Kidney glomerular epithelial cell (primary cell): Measurements from ENCODE around the gene TXNRD3.
A peak's percentile ranks its signal among the peaks of the same experiment; 100 is the strongest.
"Not testable (repeated sequence)": the region's sequence is repeated elsewhere in the genome, so short reads cannot be mapped to it uniquely, and the experiment has no call there.

ENCODE experiments used
- DNase-seq: peaks from one replicate; lab custom pipeline; 2025; lab: John Stamatoyannopoulos, UW

Gene TXNRD3

GRCh38 chr3:126646674-126647073 is 8.2 kb downstream of the TXNRD3 start:
- no peak for DNase-seq

- DNase-seq = no peak
Observed at GRCh38 chr3:126644615-126645014, 10.3 kb downstream of the TXNRD3 start.

DNA sequence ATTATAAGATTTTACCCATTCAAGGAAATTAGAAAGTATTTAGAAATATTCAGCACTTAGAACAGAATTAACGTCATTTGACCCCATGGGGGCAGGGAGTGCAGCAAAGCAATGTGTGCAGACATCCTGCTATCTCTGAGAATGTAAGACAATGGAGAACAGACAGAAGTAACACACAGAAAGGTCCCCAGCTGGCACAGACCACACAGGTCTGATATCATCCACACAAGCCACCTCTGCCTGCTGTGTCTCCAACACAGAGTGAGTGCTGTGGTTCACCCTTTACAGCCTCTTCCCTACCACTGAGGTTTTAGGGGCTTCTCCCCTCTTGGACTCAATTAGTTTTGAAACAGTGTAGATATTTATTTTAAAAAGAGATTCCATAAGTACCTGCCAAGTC is 16.1 kb downstream of the TXNRD3 start:
- no peak for DNase-seq

DNA sequence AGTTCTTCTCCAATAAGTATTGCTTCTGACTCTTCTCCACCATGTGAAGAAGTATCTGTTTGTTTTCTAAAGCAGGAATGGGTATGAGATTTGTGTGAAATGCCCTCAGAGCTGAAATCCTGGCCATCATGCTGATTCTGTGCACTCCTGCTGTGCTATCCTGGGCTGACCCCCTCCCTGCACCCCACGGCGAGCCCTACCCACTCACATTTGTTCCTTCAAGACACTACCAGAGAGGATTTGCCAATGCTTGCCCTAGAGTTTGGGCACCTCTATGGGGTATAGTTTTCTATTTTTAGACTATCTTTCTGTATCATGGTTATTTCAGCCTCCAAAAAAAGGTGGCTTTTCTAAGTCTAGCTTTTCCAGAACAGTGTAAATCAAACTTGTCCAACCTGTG is 18.5 kb downstream of the TXNRD3 start:
- no peak for DNase-seq

DNA sequence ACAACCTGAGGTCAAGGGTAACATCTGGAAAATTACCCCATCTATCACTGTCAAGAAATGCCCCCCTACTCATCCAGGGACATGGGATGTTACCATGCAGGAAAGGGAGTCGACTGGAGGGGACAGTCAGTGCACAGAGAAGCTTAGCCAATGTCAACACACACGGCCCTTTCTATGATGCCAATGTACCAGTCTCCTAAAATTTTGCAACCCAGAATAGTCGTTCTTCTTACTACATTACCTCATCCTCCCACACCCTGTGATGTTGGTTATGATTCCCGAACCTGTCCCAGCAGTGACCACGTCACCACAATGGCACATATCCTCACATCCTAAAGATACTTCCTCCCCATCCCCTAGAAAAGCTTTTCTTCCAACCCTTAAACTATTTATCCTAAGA is 20.1 kb downstream of the TXNRD3 start:
- DNase-seq = no peak

GRCh38 chr3:126630020-126630419 is 24.9 kb downstream of the TXNRD3 start:
- no peak for DNase-seq

GRCh38 chr3:126625735-126626134 is 29.2 kb downstream of the TXNRD3 start:
- not testable (repeated sequence) for DNase-seq

DNA sequence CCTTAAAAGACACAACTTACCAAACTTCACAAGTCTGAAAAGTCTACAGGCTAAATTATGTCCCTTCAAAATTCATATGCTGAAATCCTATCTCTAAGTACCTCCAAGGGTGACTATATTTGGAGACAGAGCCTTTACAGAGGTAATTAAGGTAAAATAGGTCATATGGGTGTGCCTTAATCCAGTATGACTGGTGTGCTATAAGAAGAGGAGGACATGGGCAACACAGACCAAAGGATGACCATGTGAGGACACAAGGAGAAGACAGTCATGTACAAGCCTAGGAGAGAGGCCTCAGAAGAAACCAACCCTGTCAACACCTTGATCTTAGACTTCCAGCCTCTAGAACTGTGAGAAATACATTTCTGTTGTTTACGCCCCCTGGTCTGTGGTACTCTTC is 32.2 kb downstream of the TXNRD3 start:
- DNase-seq = no peak

GRCh38 chr3:126621627-126622345 is 33.1 kb downstream of the TXNRD3 start:
- DNase-seq = no peak

DNA sequence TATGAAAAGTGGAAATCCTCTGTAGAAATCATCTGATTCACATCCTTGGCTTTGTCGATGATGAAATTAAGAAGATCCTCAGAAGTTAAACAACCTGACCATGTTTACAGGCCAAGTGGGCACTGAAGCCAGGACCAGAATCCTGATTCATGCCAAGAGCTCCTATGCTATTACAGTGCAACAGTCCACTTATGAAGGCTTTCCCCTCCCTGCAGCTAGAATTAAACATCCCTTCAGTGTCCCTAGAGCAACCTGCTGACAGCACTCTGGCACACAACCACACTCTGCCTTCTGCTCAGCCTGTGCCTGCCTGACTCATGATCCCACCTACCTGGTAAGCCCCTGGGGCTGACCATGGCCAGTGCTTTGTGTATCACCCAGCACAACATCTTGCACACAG is 33.8 kb downstream of the TXNRD3 start:
- no peak for DNase-seq

GRCh38 chr3:126620738-126621137 is 34.2 kb downstream of the TXNRD3 start:
- no peak for DNase-seq

- no peak for DNase-seq
Observed at GRCh38 chr3:126618760-126619159, 36.2 kb downstream of the TXNRD3 start.

DNA sequence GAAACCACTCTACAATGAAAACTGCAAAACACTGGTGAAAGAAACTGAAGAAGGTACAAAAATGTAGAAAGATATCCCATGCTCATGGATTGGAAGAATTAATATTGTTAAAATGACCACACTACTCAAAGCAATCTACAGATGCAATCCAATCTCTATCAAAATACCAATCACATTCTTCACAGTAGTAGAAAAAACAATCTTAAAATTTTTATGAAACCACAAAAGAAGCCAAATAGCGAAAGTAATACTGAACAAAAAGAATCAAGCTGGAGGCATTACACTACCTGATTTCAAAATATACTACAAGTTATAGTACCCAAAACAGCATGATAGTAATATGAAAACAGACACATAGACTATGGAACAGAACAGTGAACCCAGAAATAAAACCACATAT is 36.9 kb downstream of the TXNRD3 start:
- no peak for DNase-seq

DNA sequence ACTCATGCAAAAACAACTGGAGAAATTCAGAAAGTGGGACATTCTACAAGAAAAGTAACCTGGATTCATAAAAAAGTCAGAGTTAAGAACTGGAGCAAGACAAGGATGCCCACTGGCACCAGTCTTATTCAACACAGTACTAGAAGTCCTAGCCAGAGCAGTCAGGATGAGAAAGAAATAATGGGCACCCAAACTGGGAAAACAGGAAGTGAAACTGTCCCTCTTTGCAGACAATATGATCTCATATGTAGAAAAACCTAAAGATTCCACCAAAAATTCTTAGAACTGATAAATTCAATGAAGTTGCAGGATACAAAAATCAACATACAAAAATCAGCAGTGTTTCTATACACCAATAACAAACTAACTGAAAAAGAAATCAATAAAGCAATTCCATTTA is 37.4 kb downstream of the TXNRD3 start:
- no peak for DNase-seq

GRCh38 chr3:126616931-126617330 is 38.0 kb downstream of the TXNRD3 start:
- DNase-seq = no peak

GRCh38 chr3:126613479-126614188 is 41.3 kb downstream of the TXNRD3 start:
- no peak for DNase-seq

- DNase-seq = no peak
Observed at GRCh38 chr3:126612479-126613205, 42.3 kb downstream of the TXNRD3 start.

GRCh38 chr3:126609909-126610308 is 45.0 kb downstream of the TXNRD3 start:
- no peak for DNase-seq

DNA sequence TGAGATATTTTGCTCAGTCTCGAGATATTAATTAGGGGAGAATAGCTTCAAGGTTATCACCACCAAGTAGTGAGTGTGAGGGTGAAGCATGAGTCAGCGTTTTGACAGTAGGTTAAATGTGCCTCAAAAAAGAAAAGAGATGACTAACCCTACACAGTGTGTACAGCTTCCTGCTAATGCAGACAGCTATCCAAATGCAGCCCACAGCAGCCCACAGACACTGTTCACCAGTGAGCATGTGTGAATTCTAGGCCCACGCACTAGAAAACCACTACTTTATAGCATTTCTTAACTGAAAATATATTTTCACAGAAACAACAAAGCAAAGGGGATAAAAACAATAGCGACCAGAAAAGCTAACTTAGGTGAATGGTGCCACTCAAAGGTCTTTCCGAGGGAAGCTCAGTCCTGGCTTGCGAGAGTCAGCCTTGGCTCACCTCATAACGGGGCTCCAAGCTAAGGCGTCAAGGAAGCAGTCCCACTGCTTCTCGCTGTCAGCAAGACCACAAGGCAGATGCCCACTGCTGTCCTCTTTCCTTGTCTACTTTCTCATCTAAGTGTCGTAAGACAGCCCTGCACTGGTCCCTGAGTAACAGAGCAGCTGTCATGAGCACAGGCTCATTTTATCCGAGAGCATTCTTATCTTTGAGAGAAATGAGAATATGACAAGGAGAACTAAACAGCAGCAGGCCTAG is 47.6 kb downstream of the TXNRD3 start:
- peak; percentile 36 for DNase-seq

- DNase-seq = no peak
Observed at GRCh38 chr3:126606001-126606400, 48.9 kb downstream of the TXNRD3 start.

- no peak for DNase-seq
Observed at GRCh38 chr3:126604691-126605090, 50.2 kb downstream of the TXNRD3 start.

GRCh38 chr3:126599101-126599500 is 55.8 kb downstream of the TXNRD3 start:
- DNase-seq = no peak
